Measurements from ENCODE around the gene PDZD7. TPM values are rescaled to one million over a fixed set of nuclear protein-coding genes. Genes with fewer than 3 reads are reported as not detected.

The PDZD7 gene
- total RNA-seq, 1 donor from 2014 or later: 1.5 TPM

DNA sequence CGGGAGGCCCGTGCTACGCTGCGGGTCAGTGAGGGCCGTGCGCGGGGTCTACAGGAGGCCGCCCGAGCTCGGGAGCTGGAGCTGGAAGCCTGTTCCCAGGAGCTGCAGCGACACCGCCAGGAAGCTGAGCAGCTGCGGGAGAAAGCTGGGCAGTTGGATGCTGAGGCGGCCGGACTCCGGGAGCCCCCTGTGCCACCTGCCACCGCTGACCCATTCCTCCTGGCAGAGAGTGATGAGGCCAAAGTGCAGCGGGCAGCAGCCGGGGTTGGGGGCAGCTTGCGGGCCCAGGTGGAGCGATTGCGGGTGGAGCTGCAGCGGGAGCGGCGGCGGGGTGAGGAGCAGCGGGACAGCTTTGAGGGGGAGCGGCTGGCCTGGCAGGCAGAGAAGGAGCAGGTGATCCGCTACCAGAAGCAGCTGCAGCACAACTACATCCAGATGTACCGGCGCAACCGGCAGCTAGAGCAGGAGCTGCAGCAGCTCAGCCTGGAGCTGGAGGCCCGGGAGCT is 24.3 kb downstream of the PDZD7 start:
- H3K9me3 Mint-ChIP-seq (ENCODE audit: unreplicated experiment): peaks cover 3% of the 10 kb centered on the region
- H3K4me3 Mint-ChIP-seq (ENCODE audit: unreplicated experiment): no peak overlapping the region
- H3K27ac Mint-ChIP-seq (ENCODE audit: unreplicated experiment): no peak overlapping the region
- TF ChIP-seq, protein P1, sequence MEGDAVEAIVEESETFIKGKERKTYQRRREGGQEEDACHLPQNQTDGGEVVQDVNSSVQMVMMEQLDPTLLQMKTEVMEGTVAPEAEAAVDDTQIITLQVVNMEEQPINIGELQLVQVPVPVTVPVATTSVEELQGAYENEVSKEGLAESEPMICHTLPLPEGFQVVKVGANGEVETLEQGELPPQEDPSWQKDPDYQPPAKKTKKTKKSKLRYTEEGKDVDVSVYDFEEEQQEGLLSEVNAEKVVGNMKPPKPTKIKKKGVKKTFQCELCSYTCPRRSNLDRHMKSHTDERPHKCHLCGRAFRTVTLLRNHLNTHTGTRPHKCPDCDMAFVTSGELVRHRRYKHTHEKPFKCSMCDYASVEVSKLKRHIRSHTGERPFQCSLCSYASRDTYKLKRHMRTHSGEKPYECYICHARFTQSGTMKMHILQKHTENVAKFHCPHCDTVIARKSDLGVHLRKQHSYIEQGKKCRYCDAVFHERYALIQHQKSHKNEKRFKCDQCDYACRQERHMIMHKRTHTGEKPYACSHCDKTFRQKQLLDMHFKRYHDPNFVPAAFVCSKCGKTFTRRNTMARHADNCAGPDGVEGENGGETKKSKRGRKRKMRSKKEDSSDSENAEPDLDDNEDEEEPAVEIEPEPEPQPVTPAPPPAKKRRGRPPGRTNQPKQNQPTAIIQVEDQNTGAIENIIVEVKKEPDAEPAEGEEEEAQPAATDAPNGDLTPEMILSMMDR (IDR thresholded peaks at IDR 0.05; ENCODE audit: partially characterized antibody, unreplicated experiment): no peak
- no peaks in the 10 kb centered on the region for H3K27me3 Mint-ChIP-seq (ENCODE audit: unreplicated experiment)
- H3K36me3 Mint-ChIP-seq (ENCODE audit: unreplicated experiment): no peaks in the 10 kb centered on the region
- no peak for DNase-seq
- peaks cover 4% of the 10 kb centered on the region for H3K4me1 Mint-ChIP-seq (ENCODE audit: low read depth, unreplicated experiment)

DNA sequence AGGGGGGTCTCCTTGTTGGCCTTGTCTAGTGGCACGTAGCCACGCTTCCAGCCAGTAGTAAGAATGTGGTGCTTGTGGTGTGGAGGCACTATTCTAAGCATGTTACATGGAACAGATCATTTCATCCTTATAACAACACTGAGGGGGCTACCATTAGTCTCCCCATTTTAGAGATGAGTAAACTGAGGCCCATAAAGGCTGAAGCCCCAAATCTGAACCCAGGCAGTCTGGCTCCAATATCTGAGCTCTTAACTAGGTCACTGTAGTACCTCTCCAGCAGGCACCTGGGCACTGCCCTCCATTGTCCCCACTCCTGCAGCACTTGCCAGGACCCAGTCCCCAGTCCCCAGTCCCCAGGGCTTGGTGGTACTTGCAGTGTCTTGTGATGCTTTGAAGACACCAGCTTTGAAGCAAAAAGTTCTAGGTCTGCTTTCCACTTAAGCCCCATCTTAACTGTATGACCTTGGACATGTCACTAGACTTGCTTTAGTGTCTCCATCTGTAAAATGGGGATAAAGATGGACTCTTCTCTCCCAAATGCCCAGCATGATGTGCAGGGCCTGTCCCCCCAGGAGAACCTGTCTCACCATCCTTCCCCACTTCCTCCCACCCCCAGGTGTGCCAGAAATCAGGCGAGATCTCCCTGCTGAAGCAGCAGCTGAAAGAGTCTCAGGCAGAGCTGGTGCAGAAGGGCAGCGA is 24.9 kb downstream of the PDZD7 start:
- H3K9me3 Mint-ChIP-seq (ENCODE audit: unreplicated experiment): peaks cover 5% of the 10 kb centered on the region
- H3K4me1 Mint-ChIP-seq (ENCODE audit: low read depth, unreplicated experiment): peaks cover 10% of the 10 kb centered on the region
- H3K27ac Mint-ChIP-seq (ENCODE audit: unreplicated experiment): no peak overlapping the region
- H3K36me3 Mint-ChIP-seq (ENCODE audit: unreplicated experiment): no peaks in the 10 kb centered on the region
- peaks cover 2% of the 10 kb centered on the region for H3K27me3 Mint-ChIP-seq (ENCODE audit: unreplicated experiment)
- H3K4me3 Mint-ChIP-seq (ENCODE audit: unreplicated experiment): no peak overlapping the region
- DNase-seq: no peak
- TF ChIP-seq, protein P1 (IDR thresholded peaks at IDR 0.05; ENCODE audit: partially characterized antibody, unreplicated experiment): no peak

DNA sequence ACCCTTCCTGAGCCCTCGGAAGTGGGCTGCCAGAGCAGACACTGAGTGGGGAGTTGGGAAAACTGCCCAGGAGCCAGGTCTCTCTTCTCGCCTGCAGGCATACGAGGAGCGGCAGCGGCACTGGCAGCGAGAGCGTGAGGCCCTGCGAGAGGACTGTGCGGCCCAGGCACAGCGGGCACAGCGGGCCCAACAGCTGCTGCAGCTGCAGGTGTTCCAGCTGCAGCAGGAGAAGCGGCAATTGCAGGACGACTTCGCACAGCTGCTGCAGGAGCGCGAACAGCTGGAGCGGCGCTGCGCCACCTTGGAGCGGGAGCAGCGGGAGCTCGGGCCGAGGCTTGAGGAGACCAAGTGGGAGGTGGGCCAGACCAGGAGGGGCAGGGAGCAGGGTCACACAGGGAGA is 25.6 kb downstream of the PDZD7 start:
- Mint-ChIP-seq H3K4me1 (ENCODE audit: low read depth, unreplicated experiment) (peaks cover 13% of the 10 kb centered on the region), H3K36me3 (ENCODE audit: unreplicated experiment) (no peaks in the 10 kb centered on the region), H3K27me3 (ENCODE audit: unreplicated experiment) (peaks cover 4% of the 10 kb centered on the region), H3K27ac (ENCODE audit: unreplicated experiment) (no peak overlapping the region), H3K4me3 (ENCODE audit: unreplicated experiment) (no peak overlapping the region), H3K9me3 (ENCODE audit: unreplicated experiment) (peaks cover 7% of the 10 kb centered on the region)
- TF ChIP-seq, protein P1 (IDR thresholded peaks at IDR 0.05; ENCODE audit: partially characterized antibody, unreplicated experiment): no peak
- DNase-seq: no peak

DNA sequence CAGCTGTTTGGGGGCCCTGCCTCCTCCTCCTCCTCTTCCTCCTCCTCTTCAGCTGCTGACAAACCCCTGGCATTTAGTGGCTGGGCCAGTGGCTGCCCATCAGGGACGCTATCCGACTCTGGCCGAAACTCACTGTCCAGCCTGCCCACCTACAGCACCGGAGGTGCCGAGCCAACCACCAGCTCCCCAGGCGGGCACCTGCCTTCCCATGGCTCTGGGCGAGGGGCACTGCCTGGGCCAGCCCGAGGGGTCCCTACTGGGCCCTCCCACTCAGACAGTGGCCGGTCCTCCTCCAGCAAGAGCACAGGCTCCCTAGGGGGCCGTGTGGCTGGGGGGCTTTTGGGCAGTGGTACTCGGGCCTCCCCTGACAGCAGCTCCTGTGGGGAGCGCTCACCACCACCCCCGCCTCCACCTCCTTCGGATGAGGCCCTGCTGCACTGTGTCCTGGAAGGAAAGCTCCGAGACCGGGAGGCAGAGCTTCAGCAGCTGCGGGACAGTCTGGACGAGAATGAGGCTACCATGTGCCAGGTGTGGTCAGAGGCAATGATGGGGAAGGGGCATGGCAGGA is 27.2 kb downstream of the PDZD7 start:
- peaks cover 7% of the 10 kb centered on the region for H3K9me3 Mint-ChIP-seq (ENCODE audit: unreplicated experiment)
- TF ChIP-seq, protein P1 (IDR thresholded peaks at IDR 0.05; ENCODE audit: partially characterized antibody, unreplicated experiment): no peak
- H3K27me3 Mint-ChIP-seq (ENCODE audit: unreplicated experiment): peaks cover 5% of the 10 kb centered on the region
- no peak for DNase-seq
- H3K4me1 Mint-ChIP-seq (ENCODE audit: low read depth, unreplicated experiment): peaks cover 13% of the 10 kb centered on the region
- H3K36me3 Mint-ChIP-seq (ENCODE audit: unreplicated experiment): no peaks in the 10 kb centered on the region
- H3K27ac Mint-ChIP-seq (ENCODE audit: unreplicated experiment): no peak overlapping the region
- no peak overlapping the region for H3K4me3 Mint-ChIP-seq (ENCODE audit: unreplicated experiment)

DNA sequence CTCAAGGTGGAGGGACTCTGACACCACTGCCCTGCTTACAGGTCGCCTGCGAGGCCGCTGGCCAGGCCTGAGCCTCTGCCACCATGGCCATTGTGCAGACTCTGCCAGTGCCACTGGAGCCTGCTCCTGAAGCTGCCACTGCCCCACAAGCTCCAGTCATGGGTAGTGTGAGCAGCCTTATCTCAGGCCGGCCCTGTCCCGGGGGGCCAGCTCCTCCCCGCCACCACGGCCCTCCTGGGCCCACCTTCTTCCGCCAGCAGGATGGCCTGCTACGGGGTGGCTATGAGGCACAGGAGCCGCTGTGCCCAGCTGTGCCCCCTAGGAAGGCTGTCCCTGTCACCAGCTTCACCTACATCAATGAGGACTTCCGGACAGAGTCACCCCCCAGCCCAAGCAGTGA is 28.5 kb downstream of the PDZD7 start:
- no peak for DNase-seq
- H3K27me3 Mint-ChIP-seq (ENCODE audit: unreplicated experiment): peaks cover 11% of the 10 kb centered on the region
- peaks cover 14% of the 10 kb centered on the region for H3K9me3 Mint-ChIP-seq (ENCODE audit: unreplicated experiment)
- H3K4me1 Mint-ChIP-seq (ENCODE audit: low read depth, unreplicated experiment): peaks cover 13% of the 10 kb centered on the region
- no peaks in the 10 kb centered on the region for H3K36me3 Mint-ChIP-seq (ENCODE audit: unreplicated experiment)
- H3K27ac Mint-ChIP-seq (ENCODE audit: unreplicated experiment): no peak overlapping the region
- H3K4me3 Mint-ChIP-seq (ENCODE audit: unreplicated experiment): no peak overlapping the region
- TF ChIP-seq, protein P1 (IDR thresholded peaks at IDR 0.05; ENCODE audit: partially characterized antibody, unreplicated experiment): no peak
